ENCODE data around the gene RNF11. TPM values are rescaled to one million over a fixed set of nuclear protein-coding genes. Genes with fewer than 3 reads are reported as not detected.

The RNF11 gene
- total and polyA plus RNA-seq, 2 of the 8 experiments (the other 6 are each of a cell fraction or from before 2014, with no cell fraction given), result 49.6 to 54.2 TPM

- TF ChIP-seq ATF3 (IDR thresholded peaks at IDR 0.05; ENCODE audit: insufficient read depth, low read depth, low read length) (no peak), E2F6 (IDR thresholded peaks at IDR 0.05) (peak; percentile 89), RAD21 (IDR thresholded peaks at IDR 0.05 in 1 of 2, conservative IDR thresholded peaks at IDR 0.05 in 1 of 2; ENCODE audit: low read depth in 2 of 2, low read length in 2 of 2) (peak; percentile 86 to 94), MAX (IDR thresholded peaks at IDR 0.05) (peak; percentile 76), KDM5A (IDR thresholded peaks at IDR 0.05; ENCODE audit: low read length) (no peak), EP300 (IDR thresholded peaks at IDR 0.05; ENCODE audit: borderline replicate concordance in 1 of 2, low read depth in 2 of 2, low read length in 2 of 2) (0 out of 3 replicates have a peak, but pooled peaks of 1 of the 2 experiments have one; percentile 46)
These were observed 60.6 kb downstream of the RNF11 start (continued) for GRCh38 chr1:51296383-51297357.
